WTC11 (cell line): ENCODE measurements around the gene ZNF529.

Experiments used
- ATF2 ChIP-seq: sonication (generic); formaldehyde crosslinking; IDR thresholded peaks from 2 replicates; pipeline ENCODE4 v1.8.1; 2022; ENCODE audit warnings: low read depth, missing genetic modification reagents, borderline replicate concordance
- ESRRA ChIP-seq: sonication (generic); formaldehyde crosslinking; IDR thresholded peaks from 2 replicates; pipeline ENCODE4 v1.8.1; 2022; ENCODE audit warnings: mild to moderate bottlenecking, missing genetic modification reagents, borderline replicate concordance
- FOXP1 ChIP-seq: sonication (generic); formaldehyde crosslinking; IDR thresholded peaks from 2 replicates; pipeline ENCODE4 v1.8.0; 2022; ENCODE audit warnings: missing genetic modification reagents, mild to moderate bottlenecking, moderate library complexity, borderline replicate concordance
- GABPB1 ChIP-seq: sonication (generic); formaldehyde crosslinking; IDR thresholded peaks from 2 replicates; pipeline ENCODE4 v1.8.1; 2023; ENCODE audit warnings: mild to moderate bottlenecking, missing genetic modification reagents
- SMAD3 ChIP-seq: sonication (generic); formaldehyde crosslinking; IDR thresholded peaks from 2 replicates; pipeline ENCODE4 v1.8.0; 2022; ENCODE audit warnings: missing genetic modification reagents, mild to moderate bottlenecking, borderline replicate concordance
- SP1 ChIP-seq: sonication (generic); formaldehyde crosslinking; conservative IDR thresholded peaks from 2 replicates; pipeline ENCODE4 v1.8.1; 2022; ENCODE audit warnings: missing genetic modification reagents
- TCF7 ChIP-seq: sonication (generic); formaldehyde crosslinking; IDR thresholded peaks from 2 replicates; pipeline ENCODE4 v1.8.0; 2022; ENCODE audit warnings: mild to moderate bottlenecking, low read depth, missing genetic modification reagents, moderate library complexity
- TEAD4 ChIP-seq: sonication (generic); formaldehyde crosslinking; IDR thresholded peaks from 2 replicates; pipeline ENCODE4 v1.8.0; 2022; ENCODE audit warnings: mild to moderate bottlenecking, missing genetic modification reagents
- ZBTB21 ChIP-seq: sonication (generic); formaldehyde crosslinking; IDR thresholded peaks from 2 replicates; pipeline ENCODE4 v1.8.1; 2023; ENCODE audit warnings: mild to moderate bottlenecking, missing genetic modification reagents, borderline replicate concordance
- TF ChIP-seq, protein P1 (sequence below): fragments of 200-600 bp; IDR thresholded peaks from 2 replicates; pipeline ENCODE4 v1.8.0; 2022; ENCODE audit warnings: antibody characterized with exemption
- TF ChIP-seq, protein P2 (sequence below): sonication (generic); formaldehyde crosslinking; IDR thresholded peaks from 2 replicates; pipeline ENCODE4 v1.8.0; 2022; ENCODE audit warnings: mild to moderate bottlenecking, missing genetic modification reagents
- TF ChIP-seq, protein P3 (sequence below): sonication (generic); formaldehyde crosslinking; IDR thresholded peaks from 2 replicates; pipeline ENCODE4 v1.8.1; 2022; ENCODE audit warnings: missing genetic modification reagents, borderline replicate concordance

GRCh38 chr19:36579255-36579654 lies 6.2 kb upstream of the ZNF529 start:
- TF ChIP-seq GABPB1 (CRISPR knock-in tag) (no peak), FOXP1 (CRISPR knock-in tag) (no peak), ZBTB21 (no peak), SP1 (CRISPR knock-in tag) (no peak), TEAD4 (CRISPR knock-in tag) (no peak), ATF2 (CRISPR knock-in tag) (no peak), TCF7 (CRISPR knock-in tag) (no peak), ESRRA (CRISPR knock-in tag) (no peak), SMAD3 (CRISPR knock-in tag) (no peak)
- TF ChIP-seq, protein P1, sequence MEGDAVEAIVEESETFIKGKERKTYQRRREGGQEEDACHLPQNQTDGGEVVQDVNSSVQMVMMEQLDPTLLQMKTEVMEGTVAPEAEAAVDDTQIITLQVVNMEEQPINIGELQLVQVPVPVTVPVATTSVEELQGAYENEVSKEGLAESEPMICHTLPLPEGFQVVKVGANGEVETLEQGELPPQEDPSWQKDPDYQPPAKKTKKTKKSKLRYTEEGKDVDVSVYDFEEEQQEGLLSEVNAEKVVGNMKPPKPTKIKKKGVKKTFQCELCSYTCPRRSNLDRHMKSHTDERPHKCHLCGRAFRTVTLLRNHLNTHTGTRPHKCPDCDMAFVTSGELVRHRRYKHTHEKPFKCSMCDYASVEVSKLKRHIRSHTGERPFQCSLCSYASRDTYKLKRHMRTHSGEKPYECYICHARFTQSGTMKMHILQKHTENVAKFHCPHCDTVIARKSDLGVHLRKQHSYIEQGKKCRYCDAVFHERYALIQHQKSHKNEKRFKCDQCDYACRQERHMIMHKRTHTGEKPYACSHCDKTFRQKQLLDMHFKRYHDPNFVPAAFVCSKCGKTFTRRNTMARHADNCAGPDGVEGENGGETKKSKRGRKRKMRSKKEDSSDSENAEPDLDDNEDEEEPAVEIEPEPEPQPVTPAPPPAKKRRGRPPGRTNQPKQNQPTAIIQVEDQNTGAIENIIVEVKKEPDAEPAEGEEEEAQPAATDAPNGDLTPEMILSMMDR = no peak
- TF ChIP-seq, protein P2, sequence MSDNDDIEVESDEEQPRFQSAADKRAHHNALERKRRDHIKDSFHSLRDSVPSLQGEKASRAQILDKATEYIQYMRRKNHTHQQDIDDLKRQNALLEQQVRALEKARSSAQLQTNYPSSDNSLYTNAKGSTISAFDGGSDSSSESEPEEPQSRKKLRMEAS (CRISPR knock-in tag) = no peak
- TF ChIP-seq, protein P3, sequence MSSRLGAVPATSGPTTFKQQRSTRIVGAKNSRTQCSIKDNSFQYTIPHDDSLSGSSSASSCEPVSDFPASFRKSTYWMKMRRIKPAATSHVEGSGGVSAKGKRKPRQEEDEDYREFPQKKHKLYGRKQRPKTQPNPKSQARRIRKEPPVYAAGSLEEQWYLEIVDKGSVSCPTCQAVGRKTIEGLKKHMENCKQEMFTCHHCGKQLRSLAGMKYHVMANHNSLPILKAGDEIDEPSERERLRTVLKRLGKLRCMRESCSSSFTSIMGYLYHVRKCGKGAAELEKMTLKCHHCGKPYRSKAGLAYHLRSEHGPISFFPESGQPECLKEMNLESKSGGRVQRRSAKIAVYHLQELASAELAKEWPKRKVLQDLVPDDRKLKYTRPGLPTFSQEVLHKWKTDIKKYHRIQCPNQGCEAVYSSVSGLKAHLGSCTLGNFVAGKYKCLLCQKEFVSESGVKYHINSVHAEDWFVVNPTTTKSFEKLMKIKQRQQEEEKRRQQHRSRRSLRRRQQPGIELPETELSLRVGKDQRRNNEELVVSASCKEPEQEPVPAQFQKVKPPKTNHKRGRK = no peak
